ENCODE data around the gene INS. TPM values are rescaled to one million over a fixed set of nuclear protein-coding genes. Genes with fewer than 3 reads are reported as not detected.

INS gene
- total and polyA plus RNA-seq, 2 of the 13 experiments (the other 11 are each of a cell fraction or from before 2014, with no cell fraction given), result not detected

DNA sequence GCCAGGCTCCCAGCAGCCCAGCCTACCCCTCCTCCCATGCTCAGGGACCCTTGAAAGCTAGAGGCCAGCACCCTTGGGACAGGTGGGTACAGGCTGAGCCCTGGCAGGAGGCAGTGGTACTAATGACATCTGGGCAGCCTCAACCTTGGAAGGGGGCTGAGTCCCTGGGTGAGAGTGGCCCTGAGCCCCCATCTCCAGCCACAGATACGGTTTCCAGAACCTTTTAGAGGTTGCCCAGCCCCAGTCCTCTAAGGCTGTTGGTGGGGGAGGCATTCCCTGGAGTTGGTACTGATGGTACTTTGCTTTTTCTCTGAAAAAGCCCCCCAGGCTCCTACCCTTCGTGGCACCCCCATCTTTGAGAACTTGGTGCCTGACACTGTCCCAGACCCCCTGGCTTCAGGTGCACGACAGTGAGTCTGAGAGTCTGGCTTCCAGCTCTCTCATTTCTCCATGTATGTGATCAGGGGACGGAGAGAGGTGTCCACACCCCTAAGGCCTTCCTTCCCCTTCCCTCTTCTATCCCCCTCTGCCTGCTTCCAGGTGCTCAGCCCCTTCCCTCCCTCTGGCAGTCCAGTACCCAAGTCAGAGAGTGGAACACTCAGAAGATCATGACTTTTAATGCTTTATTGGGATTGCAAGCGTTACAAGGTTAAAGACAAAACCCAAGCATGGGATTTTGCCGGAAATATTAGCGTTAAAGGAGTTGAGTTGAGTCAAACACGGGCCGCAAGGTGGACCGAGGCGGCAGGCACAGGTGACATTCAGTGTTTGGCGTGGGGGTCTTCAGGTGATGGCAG lies 32.3 kb downstream of the INS start (continued):
- TF ChIP-seq, protein P1, sequence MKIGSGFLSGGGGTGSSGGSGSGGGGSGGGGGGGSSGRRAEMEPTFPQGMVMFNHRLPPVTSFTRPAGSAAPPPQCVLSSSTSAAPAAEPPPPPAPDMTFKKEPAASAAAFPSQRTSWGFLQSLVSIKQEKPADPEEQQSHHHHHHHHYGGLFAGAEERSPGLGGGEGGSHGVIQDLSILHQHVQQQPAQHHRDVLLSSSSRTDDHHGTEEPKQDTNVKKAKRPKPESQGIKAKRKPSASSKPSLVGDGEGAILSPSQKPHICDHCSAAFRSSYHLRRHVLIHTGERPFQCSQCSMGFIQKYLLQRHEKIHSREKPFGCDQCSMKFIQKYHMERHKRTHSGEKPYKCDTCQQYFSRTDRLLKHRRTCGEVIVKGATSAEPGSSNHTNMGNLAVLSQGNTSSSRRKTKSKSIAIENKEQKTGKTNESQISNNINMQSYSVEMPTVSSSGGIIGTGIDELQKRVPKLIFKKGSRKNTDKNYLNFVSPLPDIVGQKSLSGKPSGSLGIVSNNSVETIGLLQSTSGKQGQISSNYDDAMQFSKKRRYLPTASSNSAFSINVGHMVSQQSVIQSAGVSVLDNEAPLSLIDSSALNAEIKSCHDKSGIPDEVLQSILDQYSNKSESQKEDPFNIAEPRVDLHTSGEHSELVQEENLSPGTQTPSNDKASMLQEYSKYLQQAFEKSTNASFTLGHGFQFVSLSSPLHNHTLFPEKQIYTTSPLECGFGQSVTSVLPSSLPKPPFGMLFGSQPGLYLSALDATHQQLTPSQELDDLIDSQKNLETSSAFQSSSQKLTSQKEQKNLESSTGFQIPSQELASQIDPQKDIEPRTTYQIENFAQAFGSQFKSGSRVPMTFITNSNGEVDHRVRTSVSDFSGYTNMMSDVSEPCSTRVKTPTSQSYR (CRISPR knock-in tag; IDR thresholded peaks at IDR 0.05; ENCODE audit: borderline replicate concordance), result no peak
- TF ChIP-seq ZNF430 (CRISPR knock-in tag; IDR thresholded peaks at IDR 0.05) (no peak), ZFP37 (CRISPR knock-in tag; IDR thresholded peaks at IDR 0.05; ENCODE audit: borderline replicate concordance) (peak; percentile 26; the same call in 1 of the 2 replicates), ELF4 (CRISPR knock-in tag; IDR thresholded peaks at IDR 0.05; ENCODE audit: borderline replicate concordance) (no peak), MXD4 (CRISPR knock-in tag; IDR thresholded peaks at IDR 0.05) (no peak), U2AF1 (optimal IDR thresholded peaks at IDR 0.05; ENCODE audit: low read depth, low read length) (peak; percentile 58), ZKSCAN1 (IDR thresholded peaks at IDR 0.05; ENCODE audit: low read length) (no peak), SUZ12 (IDR thresholded peaks at IDR 0.05; ENCODE audit: low read depth, low read length) (no peak), FOXA3 (CRISPR knock-in tag; IDR thresholded peaks at IDR 0.05) (peak; percentile 7), ZNF317 (CRISPR knock-in tag; IDR thresholded peaks at IDR 0.05) (no peak; the same call in 1 of the 2 replicates), MAF1 (CRISPR knock-in tag; IDR thresholded peaks at IDR 0.05; ENCODE audit: borderline replicate concordance) (no peak), ZNF333 (CRISPR knock-in tag; IDR thresholded peaks at IDR 0.05; ENCODE audit: borderline replicate concordance) (no peak), TBX2 (CRISPR knock-in tag; IDR thresholded peaks at IDR 0.05; ENCODE audit: borderline replicate concordance) (peak; percentile 15), TCF12 (IDR thresholded peaks at IDR 0.05) (no peak), TCF12 (CRISPR knock-in tag; IDR thresholded peaks at IDR 0.05) (peak; percentile 27; the same call in 1 of the 2 replicates), GZF1 (CRISPR knock-in tag; IDR thresholded peaks at IDR 0.05) (peak; percentile 16; the same call in 1 of the 2 replicates)
- TF ChIP-seq, protein P2, sequence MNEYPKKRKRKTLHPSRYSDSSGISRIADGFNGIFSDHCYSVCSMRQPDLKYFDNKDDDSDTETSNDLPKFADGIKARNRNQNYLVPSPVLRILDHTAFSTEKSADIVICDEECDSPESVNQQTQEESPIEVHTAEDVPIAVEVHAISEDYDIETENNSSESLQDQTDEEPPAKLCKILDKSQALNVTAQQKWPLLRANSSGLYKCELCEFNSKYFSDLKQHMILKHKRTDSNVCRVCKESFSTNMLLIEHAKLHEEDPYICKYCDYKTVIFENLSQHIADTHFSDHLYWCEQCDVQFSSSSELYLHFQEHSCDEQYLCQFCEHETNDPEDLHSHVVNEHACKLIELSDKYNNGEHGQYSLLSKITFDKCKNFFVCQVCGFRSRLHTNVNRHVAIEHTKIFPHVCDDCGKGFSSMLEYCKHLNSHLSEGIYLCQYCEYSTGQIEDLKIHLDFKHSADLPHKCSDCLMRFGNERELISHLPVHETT (CRISPR knock-in tag; conservative IDR thresholded peaks at IDR 0.05), result no peak
- TF ChIP-seq, protein P3, sequence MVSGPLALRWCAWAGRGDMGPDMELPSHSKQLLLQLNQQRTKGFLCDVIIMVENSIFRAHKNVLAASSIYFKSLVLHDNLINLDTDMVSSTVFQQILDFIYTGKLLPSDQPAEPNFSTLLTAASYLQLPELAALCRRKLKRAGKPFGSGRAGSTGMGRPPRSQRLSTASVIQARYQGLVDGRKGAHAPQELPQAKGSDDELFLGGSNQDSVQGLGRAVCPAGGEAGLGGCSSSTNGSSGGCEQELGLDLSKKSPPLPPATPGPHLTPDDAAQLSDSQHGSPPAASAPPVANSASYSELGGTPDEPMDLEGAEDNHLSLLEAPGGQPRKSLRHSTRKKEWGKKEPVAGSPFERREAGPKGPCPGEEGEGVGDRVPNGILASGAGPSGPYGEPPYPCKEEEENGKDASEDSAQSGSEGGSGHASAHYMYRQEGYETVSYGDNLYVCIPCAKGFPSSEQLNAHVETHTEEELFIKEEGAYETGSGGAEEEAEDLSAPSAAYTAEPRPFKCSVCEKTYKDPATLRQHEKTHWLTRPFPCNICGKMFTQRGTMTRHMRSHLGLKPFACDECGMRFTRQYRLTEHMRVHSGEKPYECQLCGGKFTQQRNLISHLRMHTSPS (CRISPR knock-in tag; IDR thresholded peaks at IDR 0.05; ENCODE audit: low read depth), result peak; percentile 79; the same call in 1 of the 2 replicates
- TF ChIP-seq, protein P4, sequence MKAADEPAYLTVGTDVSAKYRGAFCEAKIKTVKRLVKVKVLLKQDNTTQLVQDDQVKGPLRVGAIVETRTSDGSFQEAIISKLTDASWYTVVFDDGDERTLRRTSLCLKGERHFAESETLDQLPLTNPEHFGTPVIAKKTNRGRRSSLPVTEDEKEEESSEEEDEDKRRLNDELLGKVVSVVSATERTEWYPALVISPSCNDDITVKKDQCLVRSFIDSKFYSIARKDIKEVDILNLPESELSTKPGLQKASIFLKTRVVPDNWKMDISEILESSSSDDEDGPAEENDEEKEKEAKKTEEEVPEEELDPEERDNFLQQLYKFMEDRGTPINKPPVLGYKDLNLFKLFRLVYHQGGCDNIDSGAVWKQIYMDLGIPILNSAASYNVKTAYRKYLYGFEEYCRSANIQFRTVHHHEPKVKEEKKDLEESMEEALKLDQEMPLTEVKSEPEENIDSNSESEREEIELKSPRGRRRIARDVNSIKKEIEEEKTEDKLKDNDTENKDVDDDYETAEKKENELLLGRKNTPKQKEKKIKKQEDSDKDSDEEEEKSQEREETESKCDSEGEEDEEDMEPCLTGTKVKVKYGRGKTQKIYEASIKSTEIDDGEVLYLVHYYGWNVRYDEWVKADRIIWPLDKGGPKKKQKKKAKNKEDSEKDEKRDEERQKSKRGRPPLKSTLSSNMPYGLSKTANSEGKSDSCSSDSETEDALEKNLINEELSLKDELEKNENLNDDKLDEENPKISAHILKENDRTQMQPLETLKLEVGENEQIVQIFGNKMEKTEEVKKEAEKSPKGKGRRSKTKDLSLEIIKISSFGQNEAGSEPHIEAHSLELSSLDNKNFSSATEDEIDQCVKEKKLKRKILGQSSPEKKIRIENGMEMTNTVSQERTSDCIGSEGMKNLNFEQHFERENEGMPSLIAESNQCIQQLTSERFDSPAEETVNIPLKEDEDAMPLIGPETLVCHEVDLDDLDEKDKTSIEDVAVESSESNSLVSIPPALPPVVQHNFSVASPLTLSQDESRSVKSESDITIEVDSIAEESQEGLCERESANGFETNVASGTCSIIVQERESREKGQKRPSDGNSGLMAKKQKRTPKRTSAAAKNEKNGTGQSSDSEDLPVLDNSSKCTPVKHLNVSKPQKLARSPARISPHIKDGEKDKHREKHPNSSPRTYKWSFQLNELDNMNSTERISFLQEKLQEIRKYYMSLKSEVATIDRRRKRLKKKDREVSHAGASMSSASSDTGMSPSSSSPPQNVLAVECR (CRISPR knock-in tag; IDR thresholded peaks at IDR 0.05; ENCODE audit: borderline replicate concordance), result no peak

Data from HepG2 (cell line).